DMS53 treated with DMSO at 0.1 percent for 48 hours (cell line): ENCODE data around the gene SORCS2.
"Not testable (repeated sequence)": the region's sequence is repeated elsewhere in the genome, so short reads cannot be mapped to it uniquely, and the experiment has no call there.

Experiments
- DNase-seq: peaks from one replicate; lab custom pipeline; 2025; ENCODE audit not compliant: unreplicated experiment; lab: John Stamatoyannopoulos, UW

SORCS2 gene

DNA sequence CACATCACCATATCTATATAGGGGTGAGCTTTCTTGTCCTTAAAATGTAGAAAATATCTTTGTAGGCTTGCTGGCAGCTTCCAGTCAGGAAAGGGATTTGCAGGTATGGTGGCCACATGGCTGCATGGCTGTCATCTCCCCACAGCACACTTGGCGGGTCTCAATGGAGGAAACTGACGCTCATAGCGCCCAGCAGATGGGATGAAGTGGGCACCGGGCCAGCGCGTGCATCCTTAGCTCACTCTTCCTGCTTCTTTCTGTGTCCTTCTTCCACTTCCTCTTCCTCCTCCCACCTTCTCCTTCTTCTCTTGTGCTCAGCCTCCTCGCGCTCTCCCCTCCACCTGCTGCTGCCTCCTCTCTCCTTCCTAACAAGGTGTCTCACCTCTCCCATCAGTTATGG is 398.6 kb downstream of the SORCS2 start:
- no peak for DNase-seq

DNA sequence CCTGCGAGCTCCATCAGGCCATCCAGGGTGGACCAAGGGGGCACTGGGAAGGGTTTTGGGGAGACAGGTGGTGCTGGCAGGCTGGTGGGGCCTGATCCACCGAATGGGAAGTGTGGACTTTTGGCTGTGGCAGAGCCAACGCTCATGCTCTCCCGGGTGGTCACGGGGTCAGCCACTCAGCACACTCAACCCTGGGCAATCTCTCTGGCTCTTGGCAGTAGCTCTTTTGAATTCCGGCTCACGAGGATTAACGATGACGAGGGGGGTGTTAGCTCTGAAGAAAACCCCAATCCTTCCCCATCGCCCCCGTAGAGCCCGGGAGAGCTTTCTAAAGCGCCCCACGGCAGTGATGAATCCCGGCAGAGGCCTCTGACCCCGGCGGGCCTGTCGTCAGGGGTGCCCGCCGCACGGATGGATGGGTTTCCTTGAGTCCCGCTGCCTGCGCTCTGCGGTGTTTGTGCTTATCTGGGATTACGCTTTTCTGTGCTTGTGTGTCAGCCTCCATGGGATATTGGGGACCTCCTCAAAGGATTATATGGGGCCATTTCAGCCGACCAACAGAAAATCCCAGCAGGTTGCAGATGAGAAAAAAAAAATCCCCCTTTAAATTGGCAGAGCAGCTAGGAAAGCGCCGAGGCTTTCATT is 399.2 kb downstream of the SORCS2 start:
- no peak for DNase-seq

DNA sequence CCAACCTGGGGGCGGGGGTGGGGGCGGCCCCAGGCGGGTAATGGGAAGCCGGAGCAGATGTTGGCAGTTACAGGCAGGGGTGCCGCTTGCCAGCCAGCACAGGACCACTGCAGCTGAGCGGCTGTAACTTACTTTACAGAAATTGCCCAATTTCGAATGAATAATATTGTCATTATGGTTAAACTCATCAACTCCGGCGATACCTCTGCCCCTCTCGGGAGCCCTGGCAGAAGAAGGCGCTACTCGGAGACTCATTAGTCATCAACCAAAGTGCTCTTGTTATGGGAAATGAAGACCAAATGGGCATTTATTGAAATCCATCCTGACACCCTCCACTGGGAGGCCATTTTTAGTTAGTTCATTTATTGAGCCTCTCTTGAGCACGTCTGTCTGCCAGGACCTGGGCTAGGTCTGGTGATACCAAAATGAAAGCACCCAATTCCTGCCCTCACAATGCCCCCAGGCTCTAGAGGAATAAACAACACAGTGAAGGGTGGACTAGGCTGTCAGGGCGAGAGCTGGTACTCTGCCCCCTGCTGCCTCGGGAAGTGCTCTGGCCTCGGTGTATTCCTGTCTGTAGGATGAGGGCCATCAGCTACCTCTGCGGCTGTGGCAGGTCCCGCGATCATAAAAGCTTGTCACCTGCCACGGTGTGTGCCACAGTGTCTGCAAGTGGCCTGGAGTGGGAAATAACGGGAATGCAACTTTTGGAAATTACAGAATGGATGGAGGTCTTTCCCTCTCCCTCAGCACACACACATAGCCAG is 401.5 kb downstream of the SORCS2 start:
- no peak for DNase-seq

DNA sequence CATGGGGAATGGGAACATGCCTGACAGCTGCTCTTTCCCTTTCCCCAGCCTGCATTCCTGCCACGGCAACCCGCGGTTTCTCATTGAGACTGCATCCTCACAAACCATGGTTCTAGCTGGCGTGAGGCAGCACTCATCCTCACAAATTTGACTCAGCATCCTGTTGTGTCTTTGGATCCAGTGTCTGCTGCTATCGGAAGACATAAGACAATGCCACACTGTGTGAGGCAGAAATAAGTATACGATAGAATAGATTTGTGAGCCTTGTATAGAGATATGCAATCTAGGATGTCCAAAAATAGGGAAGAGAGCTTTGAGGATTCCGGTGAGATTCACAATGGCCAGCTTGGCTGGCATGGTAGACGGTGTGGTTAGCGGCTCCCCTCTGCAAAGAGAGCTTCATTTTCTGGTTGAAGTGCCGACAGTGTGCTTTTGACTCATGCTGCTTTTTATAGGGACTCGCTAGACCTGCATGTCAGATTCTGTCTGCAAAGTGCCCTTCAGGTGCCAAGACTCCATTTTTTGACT is 403.7 kb downstream of the SORCS2 start:
- no peak for DNase-seq

DNA sequence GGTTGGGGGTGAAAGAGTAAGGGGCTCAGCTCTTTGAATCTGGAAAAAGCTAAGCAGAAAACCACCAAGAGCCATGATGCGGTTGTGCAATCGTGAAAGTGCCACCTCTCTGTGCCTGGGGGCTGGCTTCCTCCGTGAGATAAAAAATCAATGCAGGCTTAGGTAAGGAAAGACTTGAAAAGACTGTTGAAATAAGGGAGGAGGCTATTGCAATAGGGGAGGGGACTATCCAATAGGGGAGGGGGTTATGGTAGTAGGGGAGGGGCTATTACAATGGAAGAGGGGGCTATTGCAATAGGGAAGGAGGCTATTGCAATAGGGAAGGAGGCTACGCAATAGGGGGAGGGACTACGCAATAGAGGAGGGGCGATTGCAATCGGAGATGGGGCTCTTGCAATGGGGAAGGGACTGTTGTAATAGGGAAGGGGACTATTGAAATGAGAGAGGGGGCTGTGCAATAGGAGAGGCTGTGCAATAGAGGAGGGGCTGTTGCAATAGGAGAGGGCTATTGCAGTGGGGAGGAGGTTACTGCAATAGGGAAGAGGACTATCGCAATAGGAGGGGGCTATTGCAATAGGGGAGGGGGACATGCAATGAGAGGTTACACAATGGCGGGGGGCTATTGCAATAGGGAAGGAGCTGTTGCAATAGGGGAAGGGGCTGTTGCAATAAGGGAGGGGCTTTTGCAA is 404.7 kb downstream of the SORCS2 start:
- DNase-seq, result no peak

DNA sequence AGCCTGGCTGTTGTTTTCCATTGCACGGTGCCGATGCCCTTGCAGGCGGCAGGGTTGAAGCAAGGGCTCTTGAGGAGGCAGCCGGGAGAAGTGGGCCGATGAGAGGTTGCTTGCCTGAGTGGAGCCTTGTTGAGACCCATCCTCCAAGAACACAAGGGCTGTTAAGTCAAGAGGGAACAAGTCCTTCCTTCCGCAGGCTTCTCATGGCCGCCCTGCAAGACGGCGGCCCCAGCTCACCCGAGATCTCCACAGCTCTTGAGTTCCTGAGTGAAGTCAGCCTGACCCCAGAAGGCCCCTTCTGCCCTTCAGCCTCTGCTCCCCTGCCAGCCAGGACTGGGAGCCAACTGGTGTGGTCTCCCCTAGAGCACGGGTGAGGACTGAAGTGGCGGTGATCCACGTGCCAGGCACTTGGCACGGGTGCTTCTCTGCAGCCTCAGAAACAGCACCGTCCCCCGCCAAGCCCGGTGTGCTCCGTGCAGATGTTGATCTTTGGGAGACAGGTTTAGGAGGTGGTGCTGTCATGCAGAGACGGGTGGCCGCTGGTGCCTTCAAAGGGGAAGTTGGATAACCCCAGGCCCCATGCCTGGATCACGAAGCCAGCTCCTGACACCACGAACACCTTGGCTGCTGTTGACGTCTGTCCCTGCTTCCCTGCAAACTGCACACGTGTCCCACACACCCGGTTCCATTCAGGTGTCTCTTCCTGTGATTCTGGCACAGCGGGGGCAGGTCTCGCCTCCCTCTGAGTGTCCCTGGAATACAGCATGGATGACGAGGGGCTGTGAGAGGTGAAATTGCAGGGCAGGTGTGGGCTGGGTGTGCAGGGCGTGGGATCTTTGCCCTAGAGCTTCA is 406.8 kb downstream of the SORCS2 start:
- DNase-seq, result no peak

DNA sequence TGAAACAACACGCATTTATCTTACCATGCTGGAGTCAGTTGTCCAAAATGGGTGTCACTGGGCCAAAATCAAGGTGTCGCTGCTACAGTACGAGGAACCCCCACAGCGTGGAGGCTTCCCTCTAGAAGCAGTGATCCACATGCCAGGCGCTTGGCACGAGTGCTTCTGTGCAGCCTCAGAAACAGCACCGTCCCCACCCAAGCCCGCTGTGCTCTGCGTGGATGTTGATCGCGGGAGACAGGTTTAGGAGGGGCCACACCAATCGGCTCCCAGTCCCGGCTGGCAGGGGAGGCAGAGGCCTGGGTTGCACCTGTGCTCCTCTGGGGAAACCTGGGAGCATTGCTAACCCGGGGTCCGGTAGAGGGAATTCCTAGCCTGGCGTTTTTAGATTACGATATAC is 407.9 kb downstream of the SORCS2 start:
- no peak for DNase-seq

DNA sequence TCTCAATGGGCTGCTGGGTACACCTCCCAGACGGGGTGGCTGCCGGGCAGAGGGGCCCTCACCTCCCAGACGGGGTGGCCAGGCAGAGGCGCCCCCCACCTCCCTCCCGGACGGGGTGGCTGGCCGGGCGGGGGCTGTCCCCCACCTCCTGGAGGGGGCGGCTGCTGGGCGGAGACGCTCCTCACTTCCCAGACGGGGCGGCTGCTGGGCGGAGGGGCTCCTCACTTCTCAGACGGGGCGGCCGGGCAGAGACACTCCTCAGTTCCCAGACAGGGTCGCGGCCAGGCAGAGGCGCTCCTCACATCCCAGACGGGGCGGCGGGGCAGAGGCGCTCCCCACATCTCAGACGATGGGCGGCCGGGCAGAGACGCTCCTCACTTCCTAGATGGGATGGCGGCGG is 409.8 kb downstream of the SORCS2 start:
- not testable (repeated sequence) for DNase-seq

DNA sequence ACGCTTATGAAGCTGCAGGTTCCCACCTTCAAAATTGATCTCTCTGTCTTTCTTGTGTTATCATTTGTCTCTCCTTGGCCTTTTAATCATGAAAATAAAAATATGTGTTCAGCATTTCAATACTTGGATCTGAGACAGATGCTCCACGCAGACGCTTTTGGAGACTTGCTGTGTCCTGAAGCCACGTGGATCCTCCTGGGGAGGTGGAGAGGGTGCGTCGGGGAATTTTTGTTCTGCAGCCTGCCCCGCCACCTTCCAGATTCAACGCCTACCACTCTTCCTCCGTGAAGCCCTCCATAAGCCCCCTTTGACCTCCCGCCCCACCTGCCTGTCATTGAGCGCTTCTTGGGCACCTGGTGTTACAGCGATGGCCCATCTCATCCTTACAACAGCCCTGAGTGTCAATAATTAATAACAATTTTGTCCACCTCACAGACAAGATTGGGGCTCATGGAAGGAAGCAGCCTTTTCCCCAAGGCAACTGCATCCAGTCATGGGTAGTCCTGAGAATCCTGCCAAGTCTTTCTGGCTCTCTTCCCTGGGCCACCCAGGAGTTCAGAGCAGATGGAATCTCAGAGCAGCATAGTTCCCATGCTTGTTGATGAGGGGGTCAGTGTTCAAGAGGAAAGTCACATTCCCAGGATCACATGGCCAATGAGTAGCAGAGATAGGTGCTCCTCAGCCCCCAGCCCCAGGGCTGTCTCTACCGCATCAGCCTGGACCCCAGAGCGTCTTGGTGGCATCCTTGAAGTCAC is 415.0 kb downstream of the SORCS2 start:
- DNase-seq, result no peak

DNA sequence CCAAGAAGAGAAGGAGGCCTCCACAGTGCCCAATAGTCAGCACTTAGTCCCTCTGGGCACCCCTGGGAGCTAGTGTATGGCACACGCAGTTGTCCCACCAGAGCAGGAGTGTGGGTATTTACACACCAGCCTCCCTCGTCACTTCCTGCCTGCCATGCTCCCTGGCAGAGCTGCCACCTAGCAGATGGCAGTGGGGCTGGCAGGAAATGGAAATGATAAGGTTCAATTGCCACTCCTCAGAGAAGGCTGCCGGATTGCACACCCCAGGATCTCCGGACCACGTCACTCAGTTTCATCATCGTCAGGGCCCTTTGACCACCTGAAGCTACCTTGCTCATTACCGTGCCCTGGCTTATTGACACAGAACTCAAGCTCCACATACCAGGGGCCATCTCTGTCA is 415.7 kb downstream of the SORCS2 start:
- DNase-seq, result no peak

DNA sequence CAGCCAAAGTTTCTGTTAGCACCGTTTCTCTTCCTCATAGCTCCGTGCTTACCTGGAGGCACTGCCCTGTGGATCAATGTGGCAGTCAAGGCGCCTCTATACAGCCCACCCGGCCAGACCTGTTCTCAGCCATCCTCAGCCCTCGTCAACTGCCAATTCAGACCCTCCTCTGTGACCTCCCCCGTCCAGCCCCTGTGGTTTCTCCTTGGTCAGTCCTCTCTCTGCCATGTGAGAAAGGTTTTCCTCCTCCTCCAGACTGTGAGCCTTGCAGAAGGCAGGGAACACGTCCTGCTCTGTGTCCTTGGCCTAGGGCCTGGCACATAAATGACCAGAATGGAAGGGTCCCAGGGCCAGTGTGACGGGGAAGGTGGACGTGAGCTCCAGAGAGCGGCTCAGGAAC is 417.0 kb downstream of the SORCS2 start:
- DNase-seq, result no peak

DNA sequence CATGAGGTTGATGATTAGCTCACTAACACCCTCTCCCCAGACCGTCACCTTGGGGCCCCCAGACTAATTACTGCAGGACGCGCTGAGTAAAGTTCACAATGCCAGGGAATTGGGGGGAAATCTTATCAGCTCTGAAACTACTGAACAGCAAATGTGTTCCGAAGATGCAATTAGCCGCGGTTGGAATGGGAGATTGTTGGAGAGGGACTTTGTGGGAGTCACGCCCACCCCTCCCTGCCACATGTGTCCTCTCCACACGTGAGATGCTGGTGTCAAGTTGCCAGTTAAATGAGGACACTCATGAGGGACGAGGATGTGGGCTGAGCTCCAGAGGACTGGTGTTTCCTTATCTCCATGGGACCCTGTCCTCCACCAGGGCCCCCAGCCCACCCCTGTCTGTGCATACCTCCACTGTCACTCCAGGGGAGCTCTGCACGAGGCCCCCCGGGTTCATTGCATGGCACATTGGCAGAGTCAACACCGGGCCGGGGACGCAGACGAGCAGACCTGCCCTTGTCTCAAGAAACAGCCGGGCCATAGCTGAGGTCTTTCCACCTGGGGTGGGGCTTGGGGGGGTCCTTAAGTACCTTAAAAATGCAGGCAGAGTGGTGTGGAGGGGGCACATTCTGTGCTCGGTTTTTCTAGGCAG is 417.8 kb downstream of the SORCS2 start:
- no peak for DNase-seq

DNA sequence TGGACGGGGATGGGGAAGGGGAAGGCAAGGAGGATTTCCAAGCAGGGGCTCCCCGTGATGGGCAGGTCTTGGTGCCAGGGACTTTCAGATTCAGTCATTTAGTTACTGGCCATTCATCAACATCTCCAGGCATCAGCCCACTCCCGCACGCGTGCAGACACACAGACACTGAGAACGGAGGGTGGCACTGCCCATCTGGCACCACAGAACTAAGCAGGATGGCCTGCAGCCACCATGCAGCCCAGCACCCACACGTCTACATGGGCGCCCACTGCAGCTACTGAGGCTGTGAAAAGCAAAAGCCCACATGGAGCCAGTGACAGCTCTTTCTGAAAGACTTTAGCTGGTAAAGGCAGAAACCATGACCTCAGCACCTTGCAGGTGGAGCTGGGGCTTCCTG is 418.5 kb downstream of the SORCS2 start:
- no peak for DNase-seq

DNA sequence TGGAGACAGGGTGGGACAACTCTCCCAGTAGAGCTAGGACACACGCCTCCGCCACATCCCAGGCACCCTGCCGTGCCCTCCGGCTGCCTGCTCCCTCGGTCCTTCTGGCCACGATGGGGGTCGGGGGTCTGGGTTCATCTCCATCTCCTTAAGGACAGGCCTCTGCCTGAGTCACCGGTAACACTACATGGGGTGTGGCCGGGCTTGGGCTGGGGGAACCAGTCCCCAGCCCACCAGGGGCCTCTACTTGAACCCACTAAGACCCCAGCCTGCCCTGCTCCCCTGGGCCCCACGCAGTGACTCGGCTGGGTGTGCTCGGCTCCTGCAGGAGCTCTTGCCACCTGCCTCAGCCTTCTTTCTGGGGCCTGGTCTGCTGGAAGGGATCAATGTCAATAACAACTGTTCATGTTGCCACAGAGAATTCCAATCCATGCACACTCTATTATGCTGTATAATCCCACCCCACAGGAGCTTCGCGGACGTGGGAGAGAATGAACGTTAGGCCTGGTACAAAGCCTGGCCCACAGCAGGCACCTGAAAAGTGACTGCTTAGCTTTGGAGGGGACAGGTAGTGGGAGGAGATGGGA is 420.1 kb downstream of the SORCS2 start:
- no peak for DNase-seq

DNA sequence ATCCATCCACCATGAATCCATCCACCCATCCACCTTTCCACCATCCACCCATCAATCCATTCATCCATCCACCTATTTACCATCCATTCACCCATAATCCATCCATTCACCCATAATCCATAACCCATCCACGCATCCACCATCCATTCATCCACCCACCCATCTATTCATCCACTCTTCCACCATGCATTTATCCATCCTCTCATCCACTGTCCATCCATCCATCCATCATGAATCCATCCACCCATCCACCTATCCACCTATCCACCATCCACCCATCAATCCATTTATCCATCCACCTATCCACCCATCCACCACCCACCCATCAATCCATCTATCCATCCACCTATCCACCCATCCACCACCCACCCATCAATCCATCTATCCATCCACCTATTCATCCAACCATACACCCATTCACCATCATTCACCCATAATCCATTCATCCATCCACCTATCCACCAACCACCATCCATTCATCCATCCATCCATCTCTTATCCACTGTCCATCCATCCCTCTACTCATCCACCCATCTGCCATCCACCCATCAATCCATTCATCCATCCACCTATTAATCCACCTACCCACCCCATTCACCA is 422.1 kb downstream of the SORCS2 start:
- no peak for DNase-seq

DNA sequence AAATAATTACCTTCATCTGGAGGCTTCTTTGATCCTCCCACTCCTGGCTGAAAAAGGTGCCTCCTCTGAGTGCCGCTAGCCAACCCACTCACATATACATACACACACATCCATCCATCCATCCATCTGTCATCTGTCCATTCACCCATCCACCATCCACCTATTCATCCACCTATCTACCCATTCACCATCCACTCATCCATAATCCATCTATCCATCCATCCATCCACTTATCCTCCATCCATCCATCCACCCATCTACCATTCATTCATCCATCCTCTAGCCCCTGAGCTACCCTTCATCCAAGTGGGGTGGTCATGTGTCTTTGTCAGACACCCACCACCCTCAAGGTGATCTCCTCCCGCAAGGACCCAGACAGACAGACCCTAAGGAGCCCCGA is 423.9 kb downstream of the SORCS2 start:
- DNase-seq, result no peak

DNA sequence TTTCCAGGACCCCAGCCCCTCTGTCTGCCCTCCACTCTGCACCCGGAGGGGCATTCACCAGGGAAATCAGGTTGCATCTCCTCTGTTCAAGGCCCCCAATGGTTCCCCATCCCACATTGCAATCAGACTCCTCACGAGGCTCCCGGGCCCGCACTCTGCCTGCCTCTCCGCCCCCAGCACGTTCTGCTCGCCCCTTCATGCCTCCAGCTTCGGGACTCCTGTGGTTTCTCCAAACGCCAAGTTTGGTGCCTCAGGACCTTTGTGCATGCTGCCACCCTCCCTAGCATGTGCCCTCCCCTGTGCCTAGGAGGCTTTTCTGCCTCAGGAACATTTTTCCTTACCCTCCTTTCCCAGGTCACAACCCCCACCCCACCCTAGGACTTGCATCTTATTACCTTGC is 426.0 kb downstream of the SORCS2 start:
- DNase-seq, result no peak

DNA sequence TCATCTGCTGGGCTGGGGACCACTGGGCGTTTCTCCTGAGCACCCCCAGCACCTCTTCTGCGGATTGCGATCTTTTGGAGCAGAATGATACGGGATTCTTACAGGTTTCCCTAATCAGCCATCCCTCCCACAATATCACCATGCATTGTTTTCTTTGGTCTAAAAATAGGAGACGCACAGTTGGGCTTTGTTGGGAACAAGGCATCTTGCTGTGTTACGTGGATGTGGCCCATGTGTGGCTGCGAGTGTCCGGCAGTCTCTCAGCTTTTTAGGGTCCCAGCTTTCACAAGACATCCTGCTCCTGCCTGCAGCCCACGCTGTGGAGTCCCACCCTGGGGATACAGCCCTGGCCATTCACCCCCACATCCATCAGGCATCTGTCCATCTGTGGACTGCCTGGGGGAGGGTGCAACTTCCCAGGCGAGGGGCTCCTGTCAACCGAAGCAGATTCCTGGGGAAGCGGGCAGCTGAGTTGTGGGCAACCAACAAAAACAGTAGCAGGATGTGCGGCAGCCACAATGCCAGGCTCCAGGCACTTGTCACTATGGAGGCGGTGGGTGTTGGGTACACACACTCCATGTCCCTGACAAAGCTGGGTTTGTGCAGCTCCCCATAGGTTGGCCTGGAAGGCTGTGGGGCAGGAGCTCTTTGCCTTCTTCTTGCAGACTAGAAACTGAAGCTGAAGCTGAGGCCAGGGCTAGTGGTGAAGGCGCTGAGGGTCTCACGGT is 427.9 kb downstream of the SORCS2 start:
- no peak for DNase-seq

DNA sequence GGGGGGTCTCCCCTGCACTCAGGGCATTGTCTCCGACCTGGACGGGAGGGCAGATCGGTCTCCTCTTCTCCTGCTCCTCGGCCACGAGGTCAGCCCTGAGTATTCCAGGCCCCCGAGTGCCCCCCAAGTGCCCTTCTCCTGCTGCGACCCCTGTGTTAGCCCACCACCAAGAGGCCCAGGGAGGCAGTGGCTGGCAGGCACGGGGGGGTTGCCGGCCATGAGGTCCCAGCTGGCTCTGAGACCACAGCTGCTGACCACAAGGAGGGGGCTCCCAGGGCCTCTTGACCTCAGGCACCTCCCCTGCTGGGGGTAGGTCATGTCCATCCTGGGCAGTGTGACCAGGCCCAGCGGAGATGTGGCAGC is 428.5 kb downstream of the SORCS2 start:
- DNase-seq, result no peak
